GM11168 (cell line): ENCODE results near the gene GALNTL6.

Experiments used
- in situ Hi-C: fragments of 300-500 bp; cut with MboI; formaldehyde crosslinking; loops from one replicate; pipeline ENCODE4 v1.12.0; 2022; ENCODE audit warnings: low sequenced_read_pairs; ENCODE audit not compliant: unreplicated experiment

GALNTL6 gene

DNA sequence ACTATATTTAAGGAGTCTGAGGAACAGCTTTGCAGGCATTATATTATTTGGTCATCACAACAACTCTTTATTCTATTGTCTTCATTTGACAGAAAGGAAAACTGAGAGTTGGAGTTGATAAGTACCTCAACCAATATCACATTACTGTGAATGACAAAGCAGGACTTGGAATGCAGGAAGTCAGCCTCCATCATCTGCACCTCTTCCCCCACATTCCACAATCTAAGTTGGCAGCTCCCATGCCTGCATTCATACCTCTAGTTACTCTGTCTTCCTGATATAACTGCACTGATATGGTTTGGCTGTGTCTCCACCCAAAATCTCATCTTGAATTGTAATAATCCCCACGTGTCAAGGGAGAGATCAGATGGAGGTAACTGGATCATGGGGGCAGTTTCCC lies 356.7 kb downstream of the GALNTL6 start:
- in situ Hi-C loops, result no loop called here

GRCh38 chr4:172173206-172173605 lies 360.0 kb downstream of the GALNTL6 start:
- in situ Hi-C loops, result no loop called here

DNA sequence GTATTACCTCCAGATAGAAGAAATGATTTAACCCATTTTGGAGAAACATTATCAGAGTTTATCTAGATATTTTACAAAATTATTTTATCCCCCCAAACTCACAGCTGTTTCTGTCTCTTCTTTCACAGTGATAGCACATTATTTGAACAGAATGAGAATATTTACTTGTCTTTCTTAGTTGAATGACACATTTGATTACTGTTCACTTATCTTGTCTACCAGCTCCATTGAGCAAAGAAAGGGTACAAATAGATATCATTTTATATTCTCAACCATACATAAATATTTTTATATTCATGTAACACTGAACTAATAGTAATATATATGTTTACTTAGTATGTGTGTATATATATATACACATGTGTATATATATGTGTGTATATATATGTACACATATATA lies 364.2 kb downstream of the GALNTL6 start:
- in situ Hi-C loops, result loop anchor here (25.0 kb wide), 1 partner anchor 1190 kb away; no protein-coding TSS in a partner anchor

DNA sequence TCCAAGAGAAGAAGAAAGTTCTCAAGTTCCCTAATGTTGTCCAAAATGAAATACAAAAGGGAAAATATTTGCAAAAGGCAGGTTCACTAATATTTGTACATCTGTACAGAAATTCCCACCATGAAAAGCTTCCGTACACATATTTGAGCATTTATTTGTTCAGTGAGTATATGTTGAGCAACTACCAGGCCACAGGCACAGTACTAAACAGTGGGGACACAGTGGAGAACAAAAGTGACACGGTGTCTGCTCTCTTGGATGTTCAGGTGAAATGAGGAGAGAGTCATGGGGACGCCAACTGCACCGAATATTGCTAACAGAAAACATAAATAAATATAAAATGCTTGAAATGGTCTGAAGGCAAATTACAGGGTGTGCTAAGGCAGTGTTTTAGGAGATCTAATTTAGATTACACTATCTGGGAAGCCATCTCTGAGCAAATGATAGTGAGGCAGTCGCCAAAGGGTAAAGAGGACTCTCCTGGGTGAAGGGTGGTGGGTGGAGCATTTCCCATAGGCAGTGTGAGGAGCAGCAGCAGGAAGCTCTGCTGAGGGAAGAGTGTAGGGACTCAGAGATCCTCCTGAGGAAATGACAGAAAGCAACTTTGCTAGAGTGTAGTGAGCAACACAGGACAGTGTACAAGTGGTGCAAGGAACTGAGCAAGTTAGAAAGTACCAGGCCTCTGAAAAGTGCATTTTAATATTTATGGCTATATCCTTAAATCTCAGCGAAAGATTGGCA lies 375.2 kb downstream of the GALNTL6 start:
- in situ Hi-C loops, result loop anchor here (25.0 kb wide), 1 partner anchor 1201 kb away; no protein-coding TSS in a partner anchor

GRCh38 chr4:172202480-172203076 lies 389.4 kb downstream of the GALNTL6 start:
- in situ Hi-C loops, result no loop called here

GRCh38 chr4:172207258-172207657 lies 394.1 kb downstream of the GALNTL6 start:
- in situ Hi-C loops, result no loop called here

- in situ Hi-C loops, result no loop called here
Measured at GRCh38 chr4:172207886-172208285, 394.7 kb downstream of the GALNTL6 start.

GRCh38 chr4:172220679-172221078 lies 407.5 kb downstream of the GALNTL6 start:
- in situ Hi-C loops, result no loop called here

DNA sequence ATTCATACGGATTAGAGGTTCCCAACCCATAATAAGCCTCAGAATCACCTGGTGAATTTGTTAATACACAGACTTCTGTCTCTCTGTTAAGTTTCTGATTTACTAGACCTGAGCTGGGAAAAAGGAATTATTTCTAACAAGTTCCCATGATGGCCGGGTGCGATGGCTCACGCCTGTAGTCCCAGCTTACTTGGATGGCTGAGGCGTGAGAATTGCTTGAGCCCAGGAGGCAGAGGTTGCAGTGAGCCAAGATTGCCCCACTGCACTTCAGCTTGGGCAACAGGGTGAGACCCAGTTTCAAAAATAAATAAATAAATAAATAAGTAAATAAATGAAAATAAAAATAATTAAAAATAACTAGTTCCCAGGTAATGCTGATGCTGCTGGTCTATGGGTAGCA lies 412.3 kb downstream of the GALNTL6 start:
- in situ Hi-C loops, result no loop called here

- in situ Hi-C loops, result no loop called here
Measured at GRCh38 chr4:172232966-172233365, 419.8 kb downstream of the GALNTL6 start.

GRCh38 chr4:172243551-172243950 lies 430.3 kb downstream of the GALNTL6 start:
- in situ Hi-C loops, result no loop called here

GRCh38 chr4:172245516-172245915 lies 432.3 kb downstream of the GALNTL6 start:
- in situ Hi-C loops, result no loop called here

DNA sequence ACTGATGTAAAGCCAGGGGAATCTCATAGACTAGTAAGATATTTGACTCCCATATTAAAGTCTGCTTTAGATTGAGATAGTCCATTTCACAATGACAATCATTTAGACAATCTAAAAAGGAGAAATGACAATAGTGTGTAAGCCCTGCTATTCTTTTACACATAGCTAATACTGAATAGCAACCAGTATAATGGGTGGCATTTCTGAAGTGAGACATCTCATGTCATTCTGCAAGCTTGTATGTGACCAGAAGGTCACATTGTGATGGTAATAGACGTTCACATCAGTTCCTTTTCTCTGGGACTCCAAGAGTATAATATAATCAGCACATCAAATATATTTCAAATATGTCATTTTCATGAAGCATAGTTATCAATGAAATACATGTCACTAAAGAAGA lies 440.2 kb downstream of the GALNTL6 start:
- in situ Hi-C loops, result no loop called here

DNA sequence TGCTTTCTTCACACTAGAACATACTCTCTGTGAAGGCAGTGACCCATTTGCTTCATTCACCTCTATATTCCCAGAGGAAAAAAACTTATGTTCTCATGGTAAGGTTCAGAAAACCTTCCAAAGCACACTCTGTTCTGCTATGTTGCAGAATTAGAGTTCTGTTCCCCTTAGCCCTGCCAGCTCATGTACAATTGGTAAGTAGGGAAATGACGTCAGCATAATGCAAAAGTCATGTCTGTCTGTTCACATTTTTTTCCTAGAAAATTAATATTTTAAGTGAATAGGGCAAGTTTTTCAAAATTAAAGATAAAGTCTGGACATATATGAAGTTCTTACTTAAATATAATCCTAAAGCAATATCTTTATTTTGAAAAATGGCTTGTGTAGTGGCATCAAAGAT lies 443.6 kb downstream of the GALNTL6 start:
- in situ Hi-C loops, result no loop called here

- in situ Hi-C loops, result no loop called here
Measured at GRCh38 chr4:172270397-172270796, 457.2 kb downstream of the GALNTL6 start.

- in situ Hi-C loops, result no loop called here
Measured at GRCh38 chr4:172287117-172287516, 473.9 kb downstream of the GALNTL6 start.

- in situ Hi-C loops, result no loop called here
Measured at GRCh38 chr4:172305698-172306097, 492.5 kb downstream of the GALNTL6 start.

DNA sequence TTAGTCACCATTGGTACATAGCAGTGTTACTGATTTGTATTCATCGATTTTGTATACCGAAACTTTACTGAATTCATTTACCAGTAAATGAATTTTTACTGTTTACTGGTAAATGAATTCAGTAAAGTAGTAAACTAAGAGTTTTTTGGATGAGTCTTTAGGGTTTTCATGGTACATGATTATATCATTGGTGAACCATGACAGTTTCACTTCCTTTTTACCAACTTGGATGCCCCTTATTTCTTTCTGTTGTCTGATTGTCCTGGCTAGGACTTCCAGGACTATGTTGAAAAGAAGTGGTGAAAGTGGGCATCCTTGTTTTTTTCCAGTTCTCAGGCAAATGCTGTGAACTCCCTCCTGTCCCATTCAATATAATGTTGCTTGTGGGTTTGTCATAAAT lies 494.9 kb downstream of the GALNTL6 start:
- in situ Hi-C loops, result no loop called here

DNA sequence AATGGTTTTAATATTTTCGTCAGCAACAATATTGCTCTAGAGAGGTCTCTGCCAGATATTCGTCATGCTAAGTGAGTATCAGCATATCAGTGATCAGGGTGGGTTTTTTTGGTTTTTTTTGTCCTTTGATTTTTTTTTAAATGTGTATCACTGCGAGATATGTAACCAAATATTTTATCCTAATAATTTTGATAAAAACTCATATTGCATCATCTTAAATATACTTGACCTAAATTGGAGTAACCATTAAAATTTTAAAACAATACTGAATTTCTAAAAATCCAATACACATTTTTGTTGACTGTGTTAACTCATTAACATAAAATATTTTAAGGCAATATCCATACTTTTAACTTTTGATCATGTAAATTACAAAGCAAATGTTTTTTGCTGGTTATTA lies 498.5 kb downstream of the GALNTL6 start:
- in situ Hi-C loops, result no loop called here

DNA sequence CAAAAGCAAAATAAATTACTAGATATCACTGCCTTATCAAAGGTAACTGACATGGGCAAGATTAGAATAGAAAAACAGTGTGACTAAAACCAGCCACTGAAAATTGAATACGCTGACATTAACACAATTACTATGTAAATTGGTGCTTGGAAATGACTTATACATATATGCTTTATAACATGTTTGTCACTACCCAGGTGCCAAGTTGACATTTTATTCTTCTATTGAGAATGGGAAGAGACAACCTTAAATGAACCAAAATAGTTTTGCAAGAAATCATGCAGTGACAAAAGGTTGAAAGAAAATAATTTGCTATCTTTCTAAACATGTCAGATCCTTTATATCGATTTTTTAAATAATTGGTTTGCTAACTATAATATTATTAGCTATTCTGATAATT lies 510.1 kb downstream of the GALNTL6 start:
- in situ Hi-C loops, result no loop called here

DNA sequence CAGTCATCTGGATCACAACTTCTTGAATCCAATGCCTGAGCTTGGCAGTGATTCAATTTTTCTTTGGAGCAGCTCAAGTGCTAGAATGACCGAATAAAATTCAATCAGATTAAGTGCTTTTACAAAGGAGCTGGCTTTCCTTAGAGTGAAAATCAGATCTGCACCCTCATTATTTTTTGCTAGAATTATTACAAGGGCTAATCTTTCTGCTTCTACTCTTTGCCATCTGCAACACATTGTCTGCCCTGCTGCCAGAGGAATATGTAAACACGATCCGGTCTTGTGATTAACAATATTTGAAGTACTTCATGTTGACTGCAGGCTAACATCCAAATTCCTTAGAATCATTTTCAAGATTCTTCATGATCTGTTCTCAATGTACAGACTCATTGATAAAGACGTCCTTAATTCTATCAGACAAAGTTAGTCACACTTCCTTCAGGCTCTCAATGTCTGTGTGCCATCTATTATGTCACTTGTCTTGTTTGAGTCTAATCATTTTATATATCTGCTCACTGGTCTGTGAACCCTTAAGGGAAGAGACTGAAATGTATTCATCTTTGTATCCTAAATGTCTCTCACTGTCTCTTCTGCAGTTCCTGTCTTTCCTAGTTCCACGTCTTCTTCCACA lies 531.2 kb downstream of the GALNTL6 start:
- in situ Hi-C loops, result no loop called here
